Thyroid gland (tissue), 4 donors: ENCODE results near the gene CTNNA3.

Experiments
- POLR2A ChIP-seq, 2 donors: fragments of 450-650 bp; IDR thresholded peaks; one replicate each; pipeline ENCODE4 v1.6.1; 2017; ENCODE audit warnings: antibody characterized with exemption in 2 of 2, mild to moderate bottlenecking in 2 of 2, moderate library complexity in 1 of 2
- TF ChIP-seq, protein P1 (sequence below), 6 experiments: fragments of 200-600 bp in 3 of 6; fragments of 450-650 bp in 3 of 6; sonication (generic) in 3 of 6; IDR thresholded peaks; one replicate each; pipeline ENCODE4 v1.5.1; 2016 to 2019; ENCODE audit warnings: antibody characterized with exemption in 6 of 6, mild to moderate bottlenecking in 2 of 6, inconsistent platforms in 1 of 6, moderate library complexity in 1 of 6

DNA sequence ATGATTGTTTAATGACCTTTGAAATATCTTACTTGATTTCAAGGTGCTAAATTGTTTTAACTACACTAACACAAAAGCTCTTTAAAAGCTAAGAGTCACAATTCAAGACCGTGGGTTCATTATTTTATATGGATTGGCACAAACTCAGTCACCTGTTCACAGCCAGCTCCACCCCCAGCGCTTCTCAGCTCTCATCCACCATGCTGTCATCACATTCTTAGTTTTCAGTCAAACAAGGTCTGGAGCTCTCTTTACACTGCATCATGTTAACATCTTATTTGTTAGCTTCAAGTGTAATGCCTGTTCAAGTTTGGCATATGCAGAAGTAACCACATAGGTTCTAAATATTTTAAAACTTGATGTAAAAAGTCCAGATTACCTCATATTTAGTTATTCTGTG lies 951.1 kb downstream of the CTNNA3 start:
- TF ChIP-seq POLR2A (IDR thresholded peaks at IDR 0.05) = no peak
- TF ChIP-seq, protein P1, sequence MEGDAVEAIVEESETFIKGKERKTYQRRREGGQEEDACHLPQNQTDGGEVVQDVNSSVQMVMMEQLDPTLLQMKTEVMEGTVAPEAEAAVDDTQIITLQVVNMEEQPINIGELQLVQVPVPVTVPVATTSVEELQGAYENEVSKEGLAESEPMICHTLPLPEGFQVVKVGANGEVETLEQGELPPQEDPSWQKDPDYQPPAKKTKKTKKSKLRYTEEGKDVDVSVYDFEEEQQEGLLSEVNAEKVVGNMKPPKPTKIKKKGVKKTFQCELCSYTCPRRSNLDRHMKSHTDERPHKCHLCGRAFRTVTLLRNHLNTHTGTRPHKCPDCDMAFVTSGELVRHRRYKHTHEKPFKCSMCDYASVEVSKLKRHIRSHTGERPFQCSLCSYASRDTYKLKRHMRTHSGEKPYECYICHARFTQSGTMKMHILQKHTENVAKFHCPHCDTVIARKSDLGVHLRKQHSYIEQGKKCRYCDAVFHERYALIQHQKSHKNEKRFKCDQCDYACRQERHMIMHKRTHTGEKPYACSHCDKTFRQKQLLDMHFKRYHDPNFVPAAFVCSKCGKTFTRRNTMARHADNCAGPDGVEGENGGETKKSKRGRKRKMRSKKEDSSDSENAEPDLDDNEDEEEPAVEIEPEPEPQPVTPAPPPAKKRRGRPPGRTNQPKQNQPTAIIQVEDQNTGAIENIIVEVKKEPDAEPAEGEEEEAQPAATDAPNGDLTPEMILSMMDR (IDR thresholded peaks at IDR 0.05) = no peak
